Measurements from ENCODE around the gene NLRP7.
"Not testable (repeated sequence)": the region's sequence is repeated elsewhere in the genome, so short reads cannot be mapped to it uniquely, and the experiment has no call there.

Gene NLRP7

GRCh38 chr19:54947381-54947780, at the start of gene NLRP7:
NLRP7 (minus strand) TSS chr19:54947530.
- Histone ChIP-seq H3K4me3 (ENCODE audit: low read depth, low read length) (no peak within 1 kb of the TSS), H3K9ac (ENCODE audit: low read length) (no peak within 1 kb of the TSS)

GRCh38 chr19:54995561-54995960, 48.2 kb upstream of the NLRP7 start:
- H3K36me3 ChIP-seq (ENCODE audit: control insufficient read depth, insufficient read depth, low read length) = peaks cover 83% of the 10 kb centered on the region
- no peaks in the 10 kb centered on the region for H3K27me3 ChIP-seq (ENCODE audit: control insufficient read depth, insufficient read depth, low read length)
- no peak overlapping the region for H3K9ac ChIP-seq (ENCODE audit: low read length)
- no peaks in the 10 kb centered on the region for H3K9me3 ChIP-seq (ENCODE audit: control insufficient read depth, insufficient read depth, low read depth, low read length)
- no peak overlapping the region for H3K27ac ChIP-seq (ENCODE audit: low read depth, low read length)
- no peaks in the 10 kb centered on the region for H3K4me1 ChIP-seq (ENCODE audit: control insufficient read depth, insufficient read depth, low read length)
- no peak overlapping the region for H3K4me3 ChIP-seq (ENCODE audit: low read depth, low read length)

More at GRCh38 chr19:54947381-54947780, at the start of gene NLRP7:
- Histone ChIP-seq H3K36me3 (ENCODE audit: control insufficient read depth, insufficient read depth, low read length) (no peaks in the 10 kb centered on the region), H3K4me1 (ENCODE audit: control insufficient read depth, insufficient read depth, low read length) (peaks cover 16% of the 10 kb centered on the region; the same call in 1 of the 2 replicates), H3K9me3 (ENCODE audit: control insufficient read depth, insufficient read depth, low read depth, low read length) (no peaks in the 10 kb centered on the region), H3K27ac (ENCODE audit: low read depth, low read length) (no peak within 1 kb of the TSS), H3K27me3 (ENCODE audit: control insufficient read depth, insufficient read depth, low read length) (no peaks in the 10 kb centered on the region)

GRCh38 chr19:54989531-54989930, 42.2 kb upstream of the NLRP7 start:
- not testable (repeated sequence) for H3K9ac ChIP-seq (ENCODE audit: low read length); H3K4me3 ChIP-seq (ENCODE audit: low read depth, low read length); H3K9me3 ChIP-seq (ENCODE audit: control insufficient read depth, insufficient read depth, low read depth, low read length); H3K4me1 ChIP-seq (ENCODE audit: control insufficient read depth, insufficient read depth, low read length); H3K27me3 ChIP-seq (ENCODE audit: control insufficient read depth, insufficient read depth, low read length); H3K27ac ChIP-seq (ENCODE audit: low read depth, low read length)
- H3K36me3 ChIP-seq (ENCODE audit: control insufficient read depth, insufficient read depth, low read length) = peaks cover 94% of the 10 kb centered on the region

GRCh38 chr19:54982562-54982961, 35.2 kb upstream of the NLRP7 start:
- H3K36me3 ChIP-seq (ENCODE audit: control insufficient read depth, insufficient read depth, low read length) = peaks cover 92% of the 10 kb centered on the region
- not testable (repeated sequence) for H3K9me3 ChIP-seq (ENCODE audit: control insufficient read depth, insufficient read depth, low read depth, low read length); H3K4me3 ChIP-seq (ENCODE audit: low read depth, low read length); H3K9ac ChIP-seq (ENCODE audit: low read length); H3K27me3 ChIP-seq (ENCODE audit: control insufficient read depth, insufficient read depth, low read length); H3K27ac ChIP-seq (ENCODE audit: low read depth, low read length); H3K4me1 ChIP-seq (ENCODE audit: control insufficient read depth, insufficient read depth, low read length)

DNA sequence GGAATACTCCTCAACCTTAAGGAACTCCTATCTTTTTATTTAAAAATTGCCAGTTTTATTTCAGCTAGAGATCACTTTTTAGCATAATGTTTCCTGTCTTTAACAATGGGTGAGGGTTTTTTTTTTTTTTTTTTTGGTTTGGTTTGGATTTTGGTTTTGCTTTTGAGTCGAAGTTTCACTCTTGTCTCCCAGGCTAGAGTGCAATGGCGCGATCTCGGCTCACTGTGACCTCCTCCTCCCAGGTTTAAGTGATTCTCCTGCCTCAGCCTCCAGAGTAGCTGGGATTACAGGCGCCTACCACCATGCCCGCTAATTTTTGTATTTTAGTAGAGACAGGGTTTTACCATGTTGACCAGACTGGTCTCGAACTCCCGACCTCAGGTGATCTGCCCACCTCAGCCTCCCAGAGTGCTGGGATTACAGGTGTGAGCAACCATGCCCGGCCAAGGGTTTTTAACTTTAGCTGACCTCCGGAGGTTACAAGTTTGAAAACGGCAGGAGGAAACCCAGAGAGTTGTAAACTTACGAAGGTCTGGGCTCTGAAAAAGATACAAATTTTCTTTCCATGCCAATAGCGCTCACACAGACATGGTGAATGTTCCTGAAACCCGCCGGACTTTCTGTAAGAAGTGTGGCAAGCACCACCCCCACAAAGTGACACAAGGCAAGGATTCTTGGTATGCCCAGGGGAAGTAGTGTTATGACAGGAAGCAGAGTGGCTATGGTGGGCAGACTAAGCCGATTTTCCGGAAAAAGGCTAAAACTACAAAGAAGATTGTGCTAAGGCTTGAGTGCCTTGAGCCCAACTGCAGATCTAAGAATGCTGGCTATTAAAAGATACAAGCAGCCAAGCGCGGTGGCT, 26.1 kb upstream of the NLRP7 start:
- H3K4me1 ChIP-seq (ENCODE audit: control insufficient read depth, insufficient read depth, low read length); H3K4me3 ChIP-seq (ENCODE audit: low read depth, low read length); H3K27ac ChIP-seq (ENCODE audit: low read depth, low read length); H3K9ac ChIP-seq (ENCODE audit: low read length); H3K9me3 ChIP-seq (ENCODE audit: control insufficient read depth, insufficient read depth, low read depth, low read length); H3K27me3 ChIP-seq (ENCODE audit: control insufficient read depth, insufficient read depth, low read length): not testable (repeated sequence)
- H3K36me3 ChIP-seq (ENCODE audit: control insufficient read depth, insufficient read depth, low read length) = peaks cover 77% of the 10 kb centered on the region

- peaks cover 58% of the 10 kb centered on the region for H3K36me3 ChIP-seq (ENCODE audit: control insufficient read depth, insufficient read depth, low read length)
- H3K9ac ChIP-seq (ENCODE audit: low read length); H3K27ac ChIP-seq (ENCODE audit: low read depth, low read length); H3K4me3 ChIP-seq (ENCODE audit: low read depth, low read length); H3K9me3 ChIP-seq (ENCODE audit: control insufficient read depth, insufficient read depth, low read depth, low read length); H3K27me3 ChIP-seq (ENCODE audit: control insufficient read depth, insufficient read depth, low read length); H3K4me1 ChIP-seq (ENCODE audit: control insufficient read depth, insufficient read depth, low read length): not testable (repeated sequence)
These were observed 24.1 kb upstream of the NLRP7 start for GRCh38 chr19:54971446-54971845.

- no peaks in the 10 kb centered on the region for H3K9me3 ChIP-seq (ENCODE audit: control insufficient read depth, insufficient read depth, low read depth, low read length)
- no peaks in the 10 kb centered on the region for H3K4me1 ChIP-seq (ENCODE audit: control insufficient read depth, insufficient read depth, low read length)
- no peak overlapping the region for H3K9ac ChIP-seq (ENCODE audit: low read length)
- peaks cover 43% of the 10 kb centered on the region for H3K36me3 ChIP-seq (ENCODE audit: control insufficient read depth, insufficient read depth, low read length)
- no peak overlapping the region for H3K27ac ChIP-seq (ENCODE audit: low read depth, low read length)
- no peaks in the 10 kb centered on the region for H3K27me3 ChIP-seq (ENCODE audit: control insufficient read depth, insufficient read depth, low read length)
- no peak overlapping the region for H3K4me3 ChIP-seq (ENCODE audit: low read depth, low read length)
These were observed 22.3 kb upstream of the NLRP7 start for GRCh38 chr19:54969647-54970046.

DNA sequence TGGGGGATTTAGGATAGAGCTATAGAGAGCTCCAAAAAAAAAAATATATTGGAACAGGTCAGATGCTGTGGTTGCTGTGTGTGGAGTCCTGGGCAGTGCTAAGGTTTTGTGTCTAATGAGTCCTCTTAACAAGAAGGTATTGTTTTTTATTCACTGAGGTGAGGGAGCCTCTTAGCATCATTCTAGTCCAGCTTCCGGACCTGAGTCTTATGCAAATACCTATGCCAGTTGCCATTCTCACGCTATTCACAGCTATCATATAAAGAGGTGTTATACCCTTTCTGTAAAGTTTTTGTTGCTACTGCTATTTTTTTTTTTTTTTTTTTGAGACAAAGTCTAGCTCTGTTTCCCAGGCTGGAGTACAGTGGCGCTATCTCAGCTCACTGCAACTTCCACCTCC, 20.3 kb upstream of the NLRP7 start:
- Histone ChIP-seq H3K27me3 (ENCODE audit: control insufficient read depth, insufficient read depth, low read length) (no peaks in the 10 kb centered on the region), H3K4me1 (ENCODE audit: control insufficient read depth, insufficient read depth, low read length) (no peaks in the 10 kb centered on the region), H3K4me3 (ENCODE audit: low read depth, low read length) (peak overlapping the region; percentile 63), H3K27ac (ENCODE audit: low read depth, low read length) (no peak overlapping the region), H3K9ac (ENCODE audit: low read length) (no peak overlapping the region), H3K36me3 (ENCODE audit: control insufficient read depth, insufficient read depth, low read length) (peaks cover 24% of the 10 kb centered on the region), H3K9me3 (ENCODE audit: control insufficient read depth, insufficient read depth, low read depth, low read length) (no peaks in the 10 kb centered on the region)

- not testable (repeated sequence) for H3K27ac ChIP-seq (ENCODE audit: low read depth, low read length); H3K4me1 ChIP-seq (ENCODE audit: control insufficient read depth, insufficient read depth, low read length); H3K9ac ChIP-seq (ENCODE audit: low read length); H3K9me3 ChIP-seq (ENCODE audit: control insufficient read depth, insufficient read depth, low read depth, low read length); H3K27me3 ChIP-seq (ENCODE audit: control insufficient read depth, insufficient read depth, low read length); H3K4me3 ChIP-seq (ENCODE audit: low read depth, low read length); H3K36me3 ChIP-seq (ENCODE audit: control insufficient read depth, insufficient read depth, low read length)
These were observed 17.7 kb upstream of the NLRP7 start for GRCh38 chr19:54965055-54965454.

DNA sequence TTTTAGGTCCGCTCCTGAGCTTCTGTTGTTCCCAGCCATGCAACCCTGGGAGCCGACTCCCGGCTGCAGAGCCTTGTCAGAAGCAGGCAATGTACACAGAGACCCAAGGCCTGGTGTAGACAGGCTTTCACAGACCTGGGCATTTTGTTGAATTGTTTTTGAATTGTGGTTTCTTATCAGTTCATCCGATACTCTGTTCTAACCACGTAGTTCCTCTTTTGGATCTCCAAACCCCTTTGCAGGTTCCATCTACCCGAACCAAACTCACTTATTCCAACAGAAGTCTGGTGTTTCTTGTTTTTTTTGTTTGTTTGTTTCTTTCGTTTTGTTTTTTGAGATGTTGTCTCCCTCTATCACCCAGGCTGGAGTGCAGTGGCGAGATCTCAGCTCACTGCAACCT, 12.5 kb upstream of the NLRP7 start:
- Histone ChIP-seq H3K9ac (ENCODE audit: low read length) (no peak overlapping the region), H3K36me3 (ENCODE audit: control insufficient read depth, insufficient read depth, low read length) (no peaks in the 10 kb centered on the region), H3K27ac (ENCODE audit: low read depth, low read length) (no peak overlapping the region), H3K4me1 (ENCODE audit: control insufficient read depth, insufficient read depth, low read length) (no peaks in the 10 kb centered on the region), H3K4me3 (ENCODE audit: low read depth, low read length) (no peak overlapping the region), H3K27me3 (ENCODE audit: control insufficient read depth, insufficient read depth, low read length) (no peaks in the 10 kb centered on the region), H3K9me3 (ENCODE audit: control insufficient read depth, insufficient read depth, low read depth, low read length) (no peaks in the 10 kb centered on the region)

- H3K9me3 ChIP-seq (ENCODE audit: control insufficient read depth, insufficient read depth, low read depth, low read length) = no peaks in the 10 kb centered on the region
- H3K4me1 ChIP-seq (ENCODE audit: control insufficient read depth, insufficient read depth, low read length) = peaks cover 6% of the 10 kb centered on the region; the same call in 1 of the 2 replicates
- H3K27ac ChIP-seq (ENCODE audit: low read depth, low read length) = no peak overlapping the region
- no peak overlapping the region for H3K9ac ChIP-seq (ENCODE audit: low read length)
- H3K36me3 ChIP-seq (ENCODE audit: control insufficient read depth, insufficient read depth, low read length) = no peaks in the 10 kb centered on the region
- H3K4me3 ChIP-seq (ENCODE audit: low read depth, low read length) = no peak overlapping the region
- H3K27me3 ChIP-seq (ENCODE audit: control insufficient read depth, insufficient read depth, low read length) = no peaks in the 10 kb centered on the region
These were observed 8.0 kb upstream of the NLRP7 start for GRCh38 chr19:54955376-54955775.

Measured in HUES6 (cell line).